MM.1S (cell line): ENCODE results near the gene DDAH2.
A peak's percentile ranks its signal among the peaks of the same experiment; 100 is the strongest.

Source experiments
- DNase-seq: peaks from one replicate; pipeline ENCODE4 v3.0.0-alpha.2; 2015
- H2AFZ ChIP-seq: fragments of 300-600 bp; sonication (generic); 2 replicates; pipeline ENCODE4 v1.6.0; 2016; ENCODE audit warnings: antibody characterized with exemption, low read length
- H3F3A ChIP-seq: fragments of 300-600 bp; sonication (generic); 2 replicates; pipeline ENCODE4 v1.6.1; 2016; ENCODE audit warnings: mild to moderate bottlenecking, antibody characterized with exemption, low read length, moderate library complexity, mixed read lengths; ENCODE audit not compliant: insufficient read depth
- H3K27ac ChIP-seq: fragments of 300-600 bp; sonication (generic); 2 replicates; pipeline ENCODE4 v1.5.1; 2016; ENCODE audit warnings: mild to moderate bottlenecking, low read length
- H3K27me3 ChIP-seq: fragments of 300-600 bp; sonication (generic); replicated peaks from 2 replicates; pipeline ENCODE4 v1.6.0; 2016; ENCODE audit warnings: low read length; ENCODE audit not compliant: insufficient read depth
- H3K36me3 ChIP-seq: fragments of 300-600 bp; sonication (generic); replicated peaks from 2 replicates; pipeline ENCODE4 v1.6.1; 2016; ENCODE audit warnings: mild to moderate bottlenecking, low read length, mixed read lengths; ENCODE audit not compliant: insufficient read depth
- H3K4me1 ChIP-seq: fragments of 300-600 bp; sonication (generic); 2 replicates; pipeline ENCODE4 v1.6.1; 2016; ENCODE audit warnings: low read length, mixed read lengths
- H3K4me2 ChIP-seq: fragments of 300-600 bp; sonication (generic); 2 replicates; pipeline ENCODE4 v1.6.0; 2016; ENCODE audit warnings: low read depth, low read length
- H3K4me3 ChIP-seq: fragments of 300-600 bp; sonication (generic); 2 replicates; pipeline ENCODE4 v1.5.1; 2016; ENCODE audit warnings: low read length, mixed read lengths
- H3K79me2 ChIP-seq: fragments of 300-600 bp; sonication (generic); 2 replicates; pipeline ENCODE4 v1.6.1; 2016; ENCODE audit warnings: mixed run types, low read length, mixed read lengths
- H3K9ac ChIP-seq: fragments of 300-600 bp; sonication (generic); 2 replicates; pipeline ENCODE4 v1.6.1; 2016; ENCODE audit warnings: low read length, mixed read lengths
- H3K9me2 ChIP-seq: fragments of 300-600 bp; sonication (generic); replicated peaks from 2 replicates; pipeline ENCODE4 v1.6.1; 2016; ENCODE audit warnings: mild to moderate bottlenecking, low read length, mixed read lengths; ENCODE audit not compliant: insufficient read depth
- H3K9me3 ChIP-seq: fragments of 300-600 bp; sonication (generic); replicated peaks from 2 replicates; pipeline ENCODE4 v1.6.1; 2016; ENCODE audit warnings: mild to moderate bottlenecking, low read length, mixed read lengths; ENCODE audit not compliant: insufficient read depth
- H4K20me1 ChIP-seq: fragments of 300-600 bp; sonication (generic); 2 replicates; pipeline ENCODE4 v1.6.1; 2016; ENCODE audit warnings: mild to moderate bottlenecking, low read length, moderate library complexity, mixed read lengths; ENCODE audit not compliant: insufficient read depth
- CTCF ChIP-seq: fragments of 300-600 bp; sonication (generic); IDR thresholded peaks from 2 replicates; pipeline ENCODE4 v1.5.1; 2016; ENCODE audit warnings: antibody characterized with exemption, low read length, mixed read lengths
- EZH2 ChIP-seq: fragments of 300-600 bp; sonication (generic); optimal IDR thresholded peaks from 2 replicates; pipeline ENCODE3; 2017; ENCODE audit warnings: low read depth, mild to moderate bottlenecking, antibody characterized with exemption, low read length, mixed read lengths
- EZH2phosphoT487 ChIP-seq: fragments of 300-600 bp; sonication (generic); IDR thresholded peaks from 2 replicates; pipeline ENCODE4 v1.6.1; 2018; ENCODE audit warnings: antibody characterized with exemption, low read length

Gene DDAH2

GRCh38 chr6:31680226-31681134, 48.6 kb downstream of the DDAH2 start, which contains the start of gene LY6G5C:
TSS of gene LY6G5C (minus strand) at chr6:31681067. CDS start at chr6:31680373, 694 bp downstream.
- Histone ChIP-seq H3K4me2 (peak within 1 kb of the TSS; percentile 93), H3K9me2 (no peaks in the 10 kb centered on the region), H3K79me2 (no peaks in the 10 kb centered on the region), H3K9me3 (no peaks in the 10 kb centered on the region), H3K9ac (peak within 1 kb of the TSS; percentile 58; the same call in 1 of the 2 replicates), H3K4me3 (peak within 1 kb of the TSS; percentile 63), H3K27ac (no peak within 1 kb of the TSS), H3K36me3 (no peaks in the 10 kb centered on the region), H3F3A (peaks cover 5% of the 10 kb centered on the region; the same call in 1 of the 2 replicates), H3K27me3 (no peaks in the 10 kb centered on the region), H3K4me1 (no peaks in the 10 kb centered on the region; the same call in 1 of the 2 replicates), H2AFZ (peak within 1 kb of the TSS; percentile 94), H4K20me1 (no peaks in the 10 kb centered on the region)
- peak; percentile 65 for DNase-seq
- TF ChIP-seq EZH2phosphoT487 (no peak), CTCF (peak; percentile 64)

DNA sequence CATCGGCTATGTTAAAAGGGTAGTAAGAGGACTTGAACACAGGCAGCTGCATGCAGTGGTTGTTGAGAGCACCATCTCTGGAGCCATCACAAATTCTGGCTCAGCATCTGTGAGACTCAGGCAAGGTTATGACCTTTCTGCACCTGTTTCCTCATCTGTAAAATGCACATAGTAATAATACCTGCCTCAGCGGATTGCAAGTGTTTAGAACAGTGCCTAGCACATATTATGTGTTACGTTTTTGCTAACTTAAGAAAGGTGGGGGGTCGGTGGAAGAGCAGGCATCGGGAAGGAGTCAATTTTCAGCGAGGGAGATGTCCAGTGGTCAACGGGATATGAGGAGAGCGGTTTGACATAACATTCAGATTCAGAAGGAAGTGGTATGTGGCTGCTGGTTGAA, 51.1 kb downstream of the DDAH2 start:
- DNase-seq, result no peak
- Histone ChIP-seq H3K9ac (no peak overlapping the region), H3K79me2 (no peaks in the 10 kb centered on the region), H3F3A (peaks cover 5% of the 10 kb centered on the region; the same call in 1 of the 2 replicates), H3K4me2 (no peak overlapping the region), H4K20me1 (no peaks in the 10 kb centered on the region), H2AFZ (no peak overlapping the region), H3K9me3 (no peaks in the 10 kb centered on the region), H3K9me2 (no peaks in the 10 kb centered on the region), H3K36me3 (no peaks in the 10 kb centered on the region), H3K27me3 (no peaks in the 10 kb centered on the region), H3K4me3 (no peak overlapping the region), H3K27ac (no peak overlapping the region), H3K4me1 (no peaks in the 10 kb centered on the region; the same call in 1 of the 2 replicates)
- TF ChIP-seq EZH2 (no peak), CTCF (no peak), EZH2phosphoT487 (no peak)
